Forelimb muscle (tissue), 1 donor: Measurements from ENCODE around the gene AP4E1. TPM values are rescaled to one million over a fixed set of nuclear protein-coding genes. Genes with fewer than 3 reads are reported as not detected.
A peak's percentile ranks its signal among the peaks of the same experiment; 100 is the strongest.
"Not testable (repeated sequence)": the region's sequence is repeated elsewhere in the genome, so short reads cannot be mapped to it uniquely, and the experiment has no call there.

ENCODE experiments used
- DNase-seq: peaks from one replicate; pipeline ENCODE4 v3.0.0-alpha.2; 2013; ENCODE audit warnings: low read depth
- polyA plus RNA-seq: library from polyadenylated mRNA; unstranded; fragments of 120-200 nt; gene quantifications from one replicate; pipeline ENCODE4 v1.2.1, GENCODE V29; 2013; ENCODE audit not compliant: insufficient read length

Gene AP4E1
- polyA plus RNA-seq, 1 donor: 7.7 TPM

GRCh38 chr15:50945725-50946124, 37.2 kb downstream of the AP4E1 start:
- DNase-seq: no peak

DNA sequence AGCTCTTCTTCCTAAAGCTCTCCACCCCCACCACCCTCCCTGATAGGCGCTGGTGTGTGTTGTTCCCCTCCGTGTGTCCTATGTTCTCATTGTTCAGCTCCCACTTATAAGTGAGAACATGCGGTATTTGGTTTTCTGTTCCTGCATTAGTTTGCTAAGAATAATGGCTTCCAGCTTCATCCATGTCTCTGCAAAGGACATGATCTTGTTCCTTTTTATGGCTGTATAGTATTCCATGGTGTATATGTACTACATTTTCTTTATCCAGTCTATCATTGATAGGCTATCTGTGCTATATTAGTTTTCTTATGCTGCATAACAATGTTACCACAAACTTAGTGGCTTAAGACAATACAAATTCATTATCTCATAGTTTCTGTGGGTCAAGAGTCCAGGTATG, 42.3 kb downstream of the AP4E1 start:
- not testable (repeated sequence) for DNase-seq

GRCh38 chr15:50953302-50953701, 44.8 kb downstream of the AP4E1 start:
- DNase-seq: no peak

DNA sequence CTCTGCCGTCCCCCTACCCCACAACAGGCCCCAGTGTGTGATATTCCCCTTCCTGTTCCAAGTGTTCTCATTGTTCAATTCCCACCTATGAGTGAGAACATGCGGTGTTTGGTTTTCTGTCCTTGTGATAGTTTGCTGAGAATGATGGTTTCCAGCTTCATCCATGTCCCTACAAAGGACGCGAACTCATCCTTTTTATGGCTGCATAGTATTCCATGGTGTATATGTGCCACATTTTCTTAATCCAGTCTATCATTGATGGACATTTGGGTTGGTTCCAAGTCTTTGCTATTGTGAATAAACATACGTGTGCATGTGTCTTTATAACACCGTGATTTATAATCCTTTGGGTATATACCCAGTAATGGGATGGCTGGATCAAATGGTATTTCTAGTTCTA, 46.4 kb downstream of the AP4E1 start:
- DNase-seq: not testable (repeated sequence)

GRCh38 chr15:50959717-50960116, 51.2 kb downstream of the AP4E1 start:
- DNase-seq: no peak

DNA sequence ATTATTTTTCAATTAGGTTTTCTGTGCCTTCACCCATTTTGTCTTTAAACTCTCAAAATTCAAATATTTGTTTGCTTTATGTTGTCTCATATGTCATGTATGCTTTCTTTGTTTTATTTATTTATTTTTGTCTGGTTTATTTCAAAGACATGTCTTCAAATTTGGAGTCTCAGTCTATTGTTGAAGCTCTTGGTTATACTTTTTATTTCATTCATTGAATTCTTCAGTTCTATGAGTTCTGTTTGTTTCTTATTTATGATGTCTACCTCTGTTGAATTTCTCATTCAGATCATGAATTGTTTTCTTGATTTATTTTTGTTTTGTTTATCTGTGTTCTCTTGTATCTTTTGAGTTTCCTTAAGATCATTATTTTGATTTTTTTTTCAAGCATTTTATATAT, 55.6 kb downstream of the AP4E1 start:
- no peak for DNase-seq

- DNase-seq: no peak
These were observed 59.9 kb downstream of the AP4E1 start for GRCh38 chr15:50968353-50968752.

DNA sequence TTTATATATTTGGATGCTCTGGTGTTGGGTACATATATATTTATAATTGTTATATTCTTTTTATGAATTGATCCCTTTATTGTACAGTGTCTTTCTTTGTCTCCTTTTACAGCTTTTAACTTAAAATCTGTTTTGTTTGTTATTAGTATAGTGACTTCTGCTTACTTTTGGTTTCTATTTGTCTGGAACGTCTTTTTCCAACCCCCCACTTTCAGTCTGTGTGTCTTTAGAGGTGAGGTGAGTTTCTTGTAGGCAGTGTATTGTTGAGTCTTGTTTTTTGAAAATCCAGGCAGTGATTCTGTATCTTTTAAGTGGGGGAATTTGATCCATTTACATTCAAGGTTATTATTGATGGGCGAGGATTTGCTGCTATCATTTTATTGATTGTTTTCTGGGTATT, 62.0 kb downstream of the AP4E1 start:
- no peak for DNase-seq

DNA sequence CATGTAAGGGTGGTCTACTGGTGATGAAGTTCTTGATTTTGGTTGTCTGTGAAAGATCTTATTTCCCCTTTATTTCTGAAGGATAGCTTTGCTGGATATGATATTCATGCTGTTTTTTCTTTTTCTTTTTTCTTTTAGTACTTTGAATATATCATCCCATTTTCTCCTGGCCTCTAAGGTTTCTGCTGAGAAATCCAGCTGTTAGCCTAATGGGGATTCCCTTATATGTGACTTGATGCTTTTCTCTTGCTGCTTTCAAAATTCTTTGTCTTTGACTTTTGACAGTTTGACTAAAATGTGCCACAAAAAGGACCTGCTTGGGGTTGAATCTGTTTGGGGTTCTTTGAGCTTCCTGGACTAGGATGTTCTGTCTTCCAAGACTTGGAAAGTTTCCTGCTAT, 62.6 kb downstream of the AP4E1 start:
- DNase-seq: no peak

- no peak for DNase-seq
These were observed 63.1 kb downstream of the AP4E1 start for GRCh38 chr15:50971542-50971941.

DNA sequence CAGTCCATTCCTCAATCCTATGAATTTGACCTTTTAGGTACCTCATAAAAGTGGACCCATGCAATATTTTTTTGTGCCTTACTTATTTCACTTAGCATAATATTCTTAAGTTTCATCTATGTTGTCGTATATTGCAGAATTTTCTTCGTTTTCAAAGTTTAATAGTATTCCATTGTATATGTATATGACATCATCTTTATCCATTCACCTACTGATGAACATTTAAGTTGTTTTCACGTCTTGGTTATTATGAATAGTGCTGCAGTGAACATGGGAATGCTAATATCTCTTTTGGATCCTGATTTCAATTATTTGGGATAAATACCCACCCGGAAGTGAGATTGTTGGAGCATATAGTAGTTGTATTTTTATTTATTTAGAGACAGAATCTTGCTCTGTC, 65.1 kb downstream of the AP4E1 start:
- no peak for DNase-seq

GRCh38 chr15:50977162-50977561, 68.7 kb downstream of the AP4E1 start:
- peak; percentile 25 for DNase-seq

DNA sequence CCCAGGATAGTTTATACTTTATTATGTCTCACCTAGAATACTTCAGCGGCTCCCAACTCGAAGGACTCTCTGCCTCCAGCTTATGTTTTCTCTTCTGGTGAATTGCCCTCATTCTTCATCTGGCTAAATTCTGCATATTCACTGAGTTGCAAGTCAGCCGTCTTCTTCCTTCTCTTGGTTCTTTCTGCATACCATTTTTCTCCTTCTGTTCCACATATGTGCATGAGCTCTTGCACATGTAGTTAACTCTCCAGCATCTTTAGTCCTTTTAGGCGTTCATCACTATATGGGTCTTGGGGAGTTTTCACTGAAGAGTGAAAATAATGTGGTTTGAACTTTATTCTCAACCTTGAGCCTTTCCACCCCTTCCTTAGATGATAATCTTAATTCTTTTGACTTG, 70.1 kb downstream of the AP4E1 start:
- DNase-seq: no peak

DNA sequence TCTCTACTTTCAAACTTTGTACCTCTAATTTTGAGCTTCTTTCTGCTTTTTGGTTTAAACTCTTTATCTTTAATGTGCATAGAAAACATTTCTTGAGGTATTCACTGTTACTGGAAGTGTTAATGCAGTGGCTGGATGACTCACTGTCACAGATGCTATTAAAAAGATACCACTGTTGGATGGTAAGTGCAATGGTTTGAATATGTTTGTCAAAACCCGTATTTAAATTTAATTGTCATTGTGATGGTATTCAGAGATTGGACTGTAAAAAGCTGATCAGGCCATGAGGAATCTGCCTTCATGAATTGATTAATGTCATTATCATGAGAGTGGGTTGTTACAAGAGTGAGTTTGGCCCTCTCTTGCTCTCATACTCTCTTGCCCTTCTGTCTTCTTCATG, 70.6 kb downstream of the AP4E1 start:
- no peak for DNase-seq

DNA sequence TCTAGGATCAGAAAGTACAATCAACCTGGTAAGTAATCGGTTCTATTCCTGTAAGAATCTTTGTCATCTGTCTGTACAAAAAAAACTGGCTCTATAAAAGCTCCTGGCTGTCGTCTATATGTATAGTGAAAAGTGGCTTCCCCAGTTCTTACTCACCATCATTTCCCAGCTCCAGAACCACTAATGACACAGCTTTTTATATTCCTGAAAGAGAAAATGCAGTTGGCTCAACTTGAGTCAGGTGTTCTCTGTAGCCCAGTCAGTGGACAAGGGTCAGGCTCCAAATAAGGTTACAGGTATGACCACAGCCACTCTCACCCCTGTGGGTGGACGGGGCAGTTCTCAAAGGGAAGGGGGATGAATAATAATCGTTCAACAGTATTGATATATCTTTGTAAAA, 85.1 kb downstream of the AP4E1 start:
- DNase-seq: no peak

DNA sequence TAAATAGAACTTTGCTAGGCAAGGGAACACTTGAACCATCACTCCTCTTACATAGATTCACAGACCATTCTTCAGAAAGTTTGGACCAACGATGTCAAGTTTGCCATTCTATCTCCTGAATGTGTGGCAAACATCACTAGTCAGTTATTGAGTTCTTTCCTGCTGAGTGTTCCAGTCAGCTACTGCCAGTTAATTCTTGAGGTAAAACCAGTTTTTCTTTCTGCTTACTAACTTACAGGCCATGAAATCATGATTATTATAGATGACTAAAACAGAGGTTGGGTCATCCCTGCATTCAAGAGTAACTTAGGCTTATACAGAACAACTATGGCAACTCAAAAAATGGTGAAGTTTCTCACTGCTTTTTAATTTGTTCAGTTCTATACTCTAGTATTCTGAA, 88.2 kb downstream of the AP4E1 start:
- no peak for DNase-seq

DNA sequence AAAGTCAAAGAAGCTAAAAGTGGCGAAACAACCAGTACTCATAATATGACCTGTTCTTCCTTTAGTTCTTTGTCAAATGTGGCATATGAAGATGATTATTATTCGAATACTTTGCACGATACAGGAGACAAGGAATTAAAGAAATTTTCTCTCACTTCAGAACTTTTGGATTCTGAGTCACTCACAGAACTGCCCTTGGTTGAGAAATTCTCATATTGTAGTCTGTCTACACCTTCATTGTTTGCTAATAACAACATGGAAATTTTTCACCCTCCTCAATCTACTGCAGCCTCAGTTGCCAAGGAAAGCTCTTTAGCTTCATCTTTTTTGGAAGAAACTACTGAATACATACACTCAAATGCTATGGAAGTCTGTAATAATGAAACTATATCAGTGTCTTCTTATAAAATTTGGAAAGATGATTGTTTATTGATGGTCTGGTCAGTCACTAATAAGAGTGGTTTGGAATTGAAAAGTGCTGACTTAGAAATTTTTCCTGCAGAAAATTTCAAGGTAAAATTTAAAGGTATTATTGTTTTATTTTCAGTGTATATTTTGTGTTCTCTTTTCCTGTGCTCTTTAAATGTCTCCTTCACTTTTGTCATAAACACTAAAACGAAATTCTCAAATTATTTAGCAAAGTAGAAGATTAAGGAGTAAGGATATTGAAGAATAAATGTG, 89.0 kb downstream of the AP4E1 start:
- no peak for DNase-seq

DNA sequence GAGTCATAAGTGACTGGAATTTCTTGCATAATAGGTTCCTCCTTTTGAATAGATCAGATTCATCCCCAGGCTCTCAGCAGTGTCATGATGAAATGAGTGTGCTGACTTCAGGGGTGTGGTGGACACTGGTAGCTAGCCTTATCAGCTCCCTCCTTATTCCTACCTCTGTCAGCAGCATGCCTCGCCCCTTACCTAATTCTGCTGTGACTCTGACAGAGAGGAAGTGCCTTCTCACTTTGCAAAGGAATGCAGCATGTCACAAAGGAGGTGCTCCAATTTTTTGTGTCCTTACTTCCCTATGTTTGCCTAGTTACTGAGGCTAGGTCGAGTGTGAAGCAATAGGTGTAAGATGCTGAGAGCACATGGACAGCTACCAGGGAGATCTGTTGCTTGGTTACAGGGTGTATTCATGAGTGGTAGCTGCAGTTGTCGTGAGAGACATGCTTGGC, 95.6 kb downstream of the AP4E1 start:
- no peak for DNase-seq

GRCh38 chr15:51006336-51006985, 98.0 kb downstream of the AP4E1 start:
- no peak for DNase-seq

DNA sequence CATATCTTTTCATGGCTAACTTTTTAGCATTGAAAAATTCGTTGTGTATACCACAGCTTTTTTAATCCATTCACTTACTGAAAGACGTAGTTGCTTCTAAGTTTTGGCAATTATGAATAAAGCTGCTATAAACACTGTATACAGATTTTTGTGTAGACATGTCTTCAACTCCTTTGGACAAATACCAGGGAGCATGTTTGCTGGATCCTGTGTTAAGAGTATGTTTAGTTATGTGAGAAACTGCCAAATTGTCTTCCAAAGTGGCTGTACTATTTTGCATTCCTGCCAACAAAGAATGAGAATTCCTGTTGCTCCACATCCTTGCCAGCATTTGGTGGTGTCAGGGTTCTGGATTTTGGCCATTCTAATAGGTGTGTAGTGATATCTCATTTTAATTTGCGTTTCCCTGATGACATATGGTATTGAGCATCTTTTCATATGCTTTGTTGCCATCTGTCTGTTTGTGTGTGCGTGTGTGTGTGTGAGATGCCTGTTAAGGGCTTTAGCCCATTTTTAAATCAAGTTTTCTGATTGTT, 98.7 kb downstream of the AP4E1 start:
- no peak for DNase-seq

DNA sequence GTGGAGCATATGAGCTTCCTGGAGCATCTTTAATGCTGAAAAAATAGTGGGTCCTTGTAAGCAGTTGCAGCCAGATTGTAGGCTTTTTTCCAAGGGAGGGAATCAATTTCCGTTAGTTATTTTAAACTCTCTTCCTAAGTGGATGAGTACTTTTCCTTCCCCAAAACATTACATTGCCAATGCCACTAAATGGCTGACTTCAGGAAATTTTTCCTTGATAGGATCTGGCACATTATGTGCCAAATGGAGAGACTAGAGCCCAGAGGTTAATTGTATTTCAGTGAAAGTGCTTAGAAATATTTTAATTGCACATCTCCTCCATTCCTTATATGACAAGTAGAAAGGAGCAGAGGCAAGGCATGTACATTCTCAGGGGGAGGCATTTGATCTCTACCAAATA, 102.7 kb downstream of the AP4E1 start:
- DNase-seq: no peak

GRCh38 chr15:51016615-51017014, 108.1 kb downstream of the AP4E1 start:
- DNase-seq: no peak

GRCh38 chr15:51022206-51022605, 113.7 kb downstream of the AP4E1 start:
- no peak for DNase-seq
